ENCODE results near the gene SDF2.

Gene SDF2

GRCh38 chr17:28661635-28662526, at the start of gene SDF2, which contains the start of gene SUPT6H:
Gene SDF2, minus strand, starts transcription at chr17:28661906. Its CDS starts 30 bp downstream, at chr17:28661876.
Gene SUPT6H, plus strand, starts transcription at chr17:28662205. Its CDS starts 11,197 bp downstream, at chr17:28673402.
- peak; percentile 88 for DNase-seq (ENCODE audit: low spot score)

- peak; percentile 80 for DNase-seq (ENCODE audit: low spot score)
Measured at GRCh38 chr17:28710861-28711722, 49.4 kb upstream of the SDF2 start.

- no peak for DNase-seq (ENCODE audit: low spot score)
Measured at GRCh38 chr17:28707339-28707720, 45.6 kb upstream of the SDF2 start.

- DNase-seq (ENCODE audit: low spot score), result no peak
Measured at GRCh38 chr17:28706471-28707338, 45.0 kb upstream of the SDF2 start.

- DNase-seq (ENCODE audit: low spot score), result no peak
Measured at GRCh38 chr17:28705728-28706334, 44.1 kb upstream of the SDF2 start.

- no peak for DNase-seq (ENCODE audit: low spot score)
Measured at GRCh38 chr17:28705074-28705659, 43.5 kb upstream of the SDF2 start.

- no peak for DNase-seq (ENCODE audit: low spot score)
Measured at GRCh38 chr17:28704219-28704858, 42.6 kb upstream of the SDF2 start.

- no peak for DNase-seq (ENCODE audit: low spot score)
Measured at GRCh38 chr17:28703552-28704218, 42.0 kb upstream of the SDF2 start.

GRCh38 chr17:28702752-28703150, 41.0 kb upstream of the SDF2 start:
- DNase-seq (ENCODE audit: low spot score), result no peak

- peak; percentile 87 for DNase-seq (ENCODE audit: low spot score)
Measured at GRCh38 chr17:28702026-28702751, 40.5 kb upstream of the SDF2 start.

GRCh38 chr17:28700830-28701492, 39.3 kb upstream of the SDF2 start:
- DNase-seq (ENCODE audit: low spot score), result no peak

- DNase-seq (ENCODE audit: low spot score), result no peak
Measured at GRCh38 chr17:28700278-28700677, 38.6 kb upstream of the SDF2 start.

- no peak for DNase-seq (ENCODE audit: low spot score)
Measured at GRCh38 chr17:28698253-28698941, 36.7 kb upstream of the SDF2 start.

GRCh38 chr17:28693869-28694268, 32.2 kb upstream of the SDF2 start:
- no peak for DNase-seq (ENCODE audit: low spot score)

- no peak for DNase-seq (ENCODE audit: low spot score)
Measured at GRCh38 chr17:28689011-28689410, 27.3 kb upstream of the SDF2 start.

GRCh38 chr17:28688481-28688880, 26.8 kb upstream of the SDF2 start:
- DNase-seq (ENCODE audit: low spot score), result no peak

GRCh38 chr17:28686296-28686695, 24.6 kb upstream of the SDF2 start:
- no peak for DNase-seq (ENCODE audit: low spot score)

- no peak for DNase-seq (ENCODE audit: low spot score)
Measured at GRCh38 chr17:28685366-28685765, 23.7 kb upstream of the SDF2 start.

All from globus pallidus (tissue), 1 donor.